PC-3 (cell line): Measurements from ENCODE around the gene PLEKHG2. TPM values are rescaled to one million over a fixed set of nuclear protein-coding genes. Genes with fewer than 3 reads are reported as not detected.
A peak's percentile ranks its signal among the peaks of the same experiment; 100 is the strongest.

Source experiments
- ATAC-seq: fragments of 200-7000 bp; cut with Tn5 transposase; 2 replicates; pipeline ENCODE4 v1.9.1; 2020; ENCODE audit warnings: mild to moderate bottlenecking, moderate library complexity
- BruUV-seq: library from RNA; stranded (reverse); fragments of 400-500 nt; replicated peaks from 2 replicates; lab custom pipeline; 2021; lab: Mats Ljungman, UMichigan
- CTCF ChIA-PET: fragments of 300-600 bp; sonication (Branson Sonifier 250); formaldehyde crosslinking; loops from one replicate; lab custom pipeline; 2022; ENCODE audit warnings: antibody characterized with exemption; lab: Charles Lee
- POLR2A ChIA-PET: fragments of 300-600 bp; sonication (Branson Sonifier 250); formaldehyde crosslinking; loops from one replicate; lab custom pipeline; 2022; ENCODE audit warnings: antibody characterized with exemption; ENCODE audit not compliant: unreplicated experiment; lab: Charles Lee
- DNase-seq: peaks from one replicate; pipeline ENCODE4 v3.0.0-alpha.2; 2015
- H2AFZ ChIP-seq: fragments of 300-600 bp; sonication (generic); 2 replicates; pipeline ENCODE4 v1.6.0; 2016; ENCODE audit warnings: antibody characterized with exemption, low read length
- H3F3A ChIP-seq: fragments of 300-600 bp; sonication (generic); one replicate; pipeline ENCODE4 v1.6.0; 2017; ENCODE audit warnings: antibody characterized with exemption, low read length, control low read depth, mild to moderate bottlenecking; ENCODE audit not compliant: unreplicated experiment
- H3K27ac ChIP-seq: fragments of 300-600 bp; sonication (generic); 2 replicates; pipeline ENCODE4 v1.5.1; 2016; ENCODE audit warnings: mild to moderate bottlenecking, low read length
- H3K27me3 ChIP-seq: fragments of 300-600 bp; sonication (generic); 2 replicates; pipeline ENCODE4 v1.6.1; 2016; ENCODE audit warnings: low read length, mixed read lengths
- H3K36me3 ChIP-seq: fragments of 300-600 bp; sonication (generic); 2 replicates; pipeline ENCODE4 v1.6.1; 2016; ENCODE audit warnings: low read depth, mixed run types, low read length, mixed read lengths
- H3K4me1 ChIP-seq: fragments of 300-600 bp; sonication (generic); 2 replicates; pipeline ENCODE4 v1.5.1; 2016; ENCODE audit warnings: low read length; ENCODE audit not compliant: insufficient read depth
- H3K4me2 ChIP-seq: fragments of 300-600 bp; sonication (generic); 2 replicates; pipeline ENCODE4 v1.6.0; 2016; ENCODE audit warnings: low read length
- H3K4me3 ChIP-seq: fragments of 300-600 bp; sonication (generic); 2 replicates; pipeline ENCODE4 v1.5.1; 2016; ENCODE audit warnings: mild to moderate bottlenecking, low read length, mixed read lengths
- H3K79me2 ChIP-seq: fragments of 300-600 bp; sonication (generic); 2 replicates; pipeline ENCODE4 v1.6.1; 2017; ENCODE audit warnings: low read length, mixed read lengths
- H3K9ac ChIP-seq: fragments of 300-600 bp; sonication (generic); 2 replicates; pipeline ENCODE4 v1.6.0; 2016; ENCODE audit warnings: mild to moderate bottlenecking, low read length
- H3K9me2 ChIP-seq: fragments of 300-600 bp; sonication (generic); replicated peaks from 2 replicates; pipeline ENCODE4 v1.6.1; 2016; ENCODE audit warnings: mixed run types, low read length, mixed read lengths
- H3K9me3 ChIP-seq: fragments of 300-600 bp; sonication (generic); 2 replicates; pipeline ENCODE4 v1.6.1; 2016; ENCODE audit warnings: low read length, mixed read lengths
- H4K20me1 ChIP-seq: fragments of 300-600 bp; sonication (generic); 2 replicates; pipeline ENCODE4 v1.6.1; 2016; ENCODE audit warnings: low read length, mixed read lengths
- EZH2 ChIP-seq: fragments of 300-600 bp; sonication (generic); IDR thresholded peaks from one replicate; pipeline ENCODE4 v1.6.1; 2017; ENCODE audit warnings: antibody characterized with exemption, mild to moderate bottlenecking, low read length; ENCODE audit not compliant: unreplicated experiment
- EZH2phosphoT487 ChIP-seq: fragments of 300-600 bp; sonication (generic); IDR thresholded peaks from 2 replicates; pipeline ENCODE4 v1.6.1; 2018; ENCODE audit warnings: mild to moderate bottlenecking, antibody characterized with exemption, low read length, borderline replicate concordance
- intact Hi-C: fragments of 100-400 bp; cut with micrococcal nuclease; formaldehyde crosslinking; loops from 2 replicates; pipeline ENCODE4 v1.9.0; 2023
- total RNA-seq: library from RNA; depleted of rRNA; stranded (reverse); fragments of >200 nt; gene quantifications from 2 replicates; pipeline ENCODE4 v1.2.3, GENCODE V29; 2014
- TF ChIP-seq, protein P1 (sequence below): fragments of 300-600 bp; sonication (generic); conservative IDR thresholded peaks from 2 replicates; pipeline ENCODE4 v1.5.1; 2017; ENCODE audit warnings: antibody characterized with exemption, low read depth, mild to moderate bottlenecking, low read length

PLEKHG2 gene
- total RNA-seq, 1 experiment from 2014 or later: 8.3 TPM

DNA sequence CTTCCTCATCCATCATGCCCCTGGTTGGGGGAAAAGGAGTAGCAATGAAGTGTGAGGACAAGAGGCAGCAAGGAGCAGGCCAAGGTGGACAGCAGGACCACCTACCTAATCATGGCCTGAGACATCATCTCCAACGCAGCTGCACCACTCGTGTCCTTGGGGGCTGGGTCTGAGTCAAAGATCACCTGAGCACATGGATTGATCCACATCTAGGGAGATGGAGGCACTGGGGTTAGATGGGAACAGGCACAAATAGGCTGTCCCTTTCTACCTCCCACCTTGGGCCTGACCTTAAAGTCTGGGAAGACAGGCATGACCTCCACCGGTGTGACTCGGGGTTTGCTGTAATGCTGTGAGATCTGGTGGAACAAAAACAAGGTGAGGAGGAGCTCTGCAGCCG, 23.8 kb upstream of the PLEKHG2 start:
- Histone ChIP-seq H3K36me3 (no peaks in the 10 kb centered on the region; the same call in none of the 2 replicates), H3K9ac (no peak overlapping the region), H4K20me1 (no peaks in the 10 kb centered on the region), H3K27ac (no peak overlapping the region), H3K27me3 (no peaks in the 10 kb centered on the region), H3K4me1 (peaks cover 6% of the 10 kb centered on the region; the same call in 1 of the 2 replicates), H3K4me3 (no peak overlapping the region), H3K79me2 (peaks cover 25% of the 10 kb centered on the region), H3K9me2 (no peaks in the 10 kb centered on the region), H3K4me2 (no peak overlapping the region), H3F3A (no peaks in the 10 kb centered on the region), H2AFZ (no peak overlapping the region), H3K9me3 (no peaks in the 10 kb centered on the region)
- ChIA-PET CTCF (no interaction called here), POLR2A (no interaction called here)
- no peak for ATAC-seq
- DNase-seq: no peak
- BruUV-seq: TSS peak; percentile 37
- intact Hi-C loops: no loop called here
- TF ChIP-seq EZH2phosphoT487 (no peak), EZH2 (no peak)
- TF ChIP-seq, protein P1, sequence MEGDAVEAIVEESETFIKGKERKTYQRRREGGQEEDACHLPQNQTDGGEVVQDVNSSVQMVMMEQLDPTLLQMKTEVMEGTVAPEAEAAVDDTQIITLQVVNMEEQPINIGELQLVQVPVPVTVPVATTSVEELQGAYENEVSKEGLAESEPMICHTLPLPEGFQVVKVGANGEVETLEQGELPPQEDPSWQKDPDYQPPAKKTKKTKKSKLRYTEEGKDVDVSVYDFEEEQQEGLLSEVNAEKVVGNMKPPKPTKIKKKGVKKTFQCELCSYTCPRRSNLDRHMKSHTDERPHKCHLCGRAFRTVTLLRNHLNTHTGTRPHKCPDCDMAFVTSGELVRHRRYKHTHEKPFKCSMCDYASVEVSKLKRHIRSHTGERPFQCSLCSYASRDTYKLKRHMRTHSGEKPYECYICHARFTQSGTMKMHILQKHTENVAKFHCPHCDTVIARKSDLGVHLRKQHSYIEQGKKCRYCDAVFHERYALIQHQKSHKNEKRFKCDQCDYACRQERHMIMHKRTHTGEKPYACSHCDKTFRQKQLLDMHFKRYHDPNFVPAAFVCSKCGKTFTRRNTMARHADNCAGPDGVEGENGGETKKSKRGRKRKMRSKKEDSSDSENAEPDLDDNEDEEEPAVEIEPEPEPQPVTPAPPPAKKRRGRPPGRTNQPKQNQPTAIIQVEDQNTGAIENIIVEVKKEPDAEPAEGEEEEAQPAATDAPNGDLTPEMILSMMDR: no peak

DNA sequence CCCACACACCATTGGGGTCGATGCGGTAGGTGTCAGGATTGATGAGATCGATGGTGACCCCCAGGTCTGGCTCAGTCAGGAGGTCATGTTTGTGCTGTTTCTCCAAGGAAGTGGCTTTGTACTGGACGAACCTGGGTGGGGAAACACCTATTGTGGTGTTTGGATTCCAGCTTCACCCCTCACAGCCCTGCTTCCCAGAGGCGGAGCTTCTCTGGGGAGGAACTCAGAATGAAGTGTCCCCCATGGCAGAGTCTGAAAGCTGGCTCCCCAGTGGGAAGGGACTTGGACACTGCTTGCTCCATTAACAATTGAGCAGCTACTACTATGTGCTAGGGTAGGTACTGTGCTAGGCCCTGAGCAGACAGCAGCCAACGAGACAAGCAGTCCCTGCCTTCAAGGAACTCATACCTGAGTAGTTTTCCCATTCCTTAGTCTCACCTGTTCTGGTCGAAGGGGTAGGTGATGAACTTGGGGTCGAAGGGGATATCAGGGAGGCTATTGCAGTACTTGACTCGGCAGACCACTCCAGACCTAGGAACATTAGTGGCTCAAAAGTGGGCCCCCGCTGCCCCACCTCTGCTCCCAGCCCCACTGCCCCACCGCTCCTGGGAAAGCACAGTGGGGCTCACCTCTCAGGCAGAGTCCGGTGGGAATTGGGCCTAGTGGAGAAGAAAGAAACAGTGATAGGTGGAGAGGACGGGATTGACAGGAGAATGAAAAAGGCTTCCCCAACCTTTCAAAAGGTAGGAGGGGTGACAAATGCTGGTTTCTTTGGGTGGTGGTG, 22.6 kb upstream of the PLEKHG2 start:
- ATAC-seq: no peak
- no peaks in the 10 kb centered on the region for H3K9me3 ChIP-seq
- H2AFZ ChIP-seq: peak overlapping the region; percentile 92; the same call in 1 of the 2 replicates
- intact Hi-C loops: no loop called here
- ChIA-PET POLR2A (no interaction called here), CTCF (no interaction called here)
- no peak for DNase-seq
- no peaks in the 10 kb centered on the region; the same call in none of the 2 replicates for H3K36me3 ChIP-seq
- peaks cover 25% of the 10 kb centered on the region for H3K79me2 ChIP-seq
- H3K9me2 ChIP-seq: no peaks in the 10 kb centered on the region
- H3K9ac ChIP-seq: peak overlapping the region; percentile 95
- BruUV-seq: no TSS peak
- H4K20me1 ChIP-seq: no peaks in the 10 kb centered on the region
- no peaks in the 10 kb centered on the region for H3F3A ChIP-seq
- no peaks in the 10 kb centered on the region for H3K27me3 ChIP-seq
- TF ChIP-seq EZH2phosphoT487 (no peak), EZH2 (no peak)
- TF ChIP-seq, protein P1: no peak
- H3K4me3 ChIP-seq: peak overlapping the region; percentile 97
- no peak overlapping the region for H3K27ac ChIP-seq
- peak overlapping the region; percentile 92 for H3K4me2 ChIP-seq
- H3K4me1 ChIP-seq: peaks cover 6% of the 10 kb centered on the region; the same call in 1 of the 2 replicates

DNA sequence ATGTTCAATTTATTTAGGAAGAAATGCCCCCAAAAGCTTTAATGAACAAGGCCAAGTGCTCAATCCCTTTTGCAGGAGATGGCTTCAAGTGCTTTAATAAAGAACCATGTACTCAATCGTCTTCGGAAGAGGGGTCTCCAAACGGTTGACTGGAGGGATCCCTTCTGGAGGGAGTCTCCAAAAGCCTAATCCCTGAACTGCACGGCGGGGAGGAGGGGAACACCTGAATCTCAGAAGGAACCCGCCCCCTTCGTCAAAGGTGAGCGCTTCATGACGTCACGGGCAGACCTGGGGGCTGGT, 22.1 kb upstream of the PLEKHG2 start:
- H3K27me3 ChIP-seq: no peaks in the 10 kb centered on the region
- intact Hi-C loops: no loop called here
- peak overlapping the region; percentile 92 for H2AFZ ChIP-seq
- no peaks in the 10 kb centered on the region for H3K9me3 ChIP-seq
- ChIA-PET POLR2A (interaction anchor here (1.6 kb wide), 1 partner anchor 12 kb away, joined by 4 read pairs; no protein-coding TSS in a partner anchor), CTCF (interaction anchor here (0.6 kb wide), 1 partner anchor 109 kb away, joined by 8 read pairs; no protein-coding TSS in a partner anchor)
- peak overlapping the region; percentile 92 for H3K4me2 ChIP-seq
- H3K4me3 ChIP-seq: peak overlapping the region; percentile 97
- no peaks in the 10 kb centered on the region; the same call in none of the 2 replicates for H3K36me3 ChIP-seq
- DNase-seq (peak; percentile 45), ATAC-seq (no peak; the same call in 1 of the 2 replicates)
- no peak for TF ChIP-seq EZH2
- TF ChIP-seq, protein P1: no peak
- TF ChIP-seq EZH2phosphoT487: no peak
- H4K20me1 ChIP-seq: no peaks in the 10 kb centered on the region
- peaks cover 6% of the 10 kb centered on the region; the same call in 1 of the 2 replicates for H3K4me1 ChIP-seq
- peak overlapping the region; percentile 81 for H3K27ac ChIP-seq
- no peaks in the 10 kb centered on the region for H3K9me2 ChIP-seq
- no peaks in the 10 kb centered on the region for H3F3A ChIP-seq
- BruUV-seq: no TSS peak
- H3K9ac ChIP-seq: peak overlapping the region; percentile 95
- peaks cover 25% of the 10 kb centered on the region for H3K79me2 ChIP-seq
